IMR-90 (cell line): ENCODE results near the gene WIPF2. TPM values are rescaled to one million over a fixed set of nuclear protein-coding genes. Genes with fewer than 3 reads are reported as not detected.

Source experiments
- ATAC-seq: fragments of 200-7000 bp; cut with Tn5 transposase; 2 replicates; pipeline ENCODE4 v1.9.1; 2020; ENCODE audit warnings: low read depth, mild to moderate bottlenecking, moderate library complexity
- BruUV-seq: library from RNA; stranded (reverse); fragments of 400-500 nt; replicated peaks from 2 replicates; lab custom pipeline; 2021; lab: Mats Ljungman, UMichigan
- CTCF ChIA-PET: fragments of 300-600 bp; formaldehyde crosslinking; extraction: SDS; loops from one replicate; lab custom pipeline; 2021; ENCODE audit warnings: antibody characterized with exemption; lab: Yijun Ruan, JAX
- POLR2A ChIA-PET: fragments of 300-600 bp; sonication (Branson Sonifier 250); formaldehyde crosslinking; loops from one replicate; lab custom pipeline; 2022; ENCODE audit warnings: antibody characterized with exemption; ENCODE audit not compliant: unreplicated experiment; lab: Charles Lee
- DNase-seq: peaks from one replicate; pipeline ENCODE4 v3.0.0; 2013
- H2AFZ ChIP-seq: replicated peaks from 2 replicates; pipeline ENCODE3; 2013; ENCODE audit warnings: low read length, mild to moderate bottlenecking; ENCODE audit not compliant: poor library complexity
- H2AK5ac ChIP-seq: 2 replicates; pipeline ENCODE4 v1.6.1; 2013; ENCODE audit warnings: low read depth, low read length, inconsistent platforms
- H2AK9ac ChIP-seq: replicated peaks from 2 replicates; pipeline ENCODE3; 2013; ENCODE audit warnings: mild to moderate bottlenecking, low read depth, low read length, moderate library complexity; ENCODE audit not compliant: poor library complexity
- H2BK120ac ChIP-seq: 2 replicates; pipeline ENCODE4 v1.6.1; 2013; ENCODE audit warnings: low read depth, low read length, inconsistent platforms
- H2BK15ac ChIP-seq: 3 replicates; pipeline ENCODE4 v1.6.1; 2013; ENCODE audit warnings: low read depth, low read length, inconsistent platforms
- H2BK20ac ChIP-seq: 2 replicates; pipeline ENCODE4 v1.6.1; 2013; ENCODE audit warnings: low read depth, mild to moderate bottlenecking, inconsistent platforms, low read length, moderate library complexity
- H2BK5ac ChIP-seq: 2 replicates; pipeline ENCODE4 v1.6.1; 2013; ENCODE audit warnings: mild to moderate bottlenecking, low read depth, low read length, inconsistent platforms; ENCODE audit not compliant: poor library complexity, severe bottlenecking
- H3K14ac ChIP-seq: replicated peaks from 2 replicates; pipeline ENCODE4 v1.6.1; 2013; ENCODE audit warnings: low read depth, low read length, inconsistent platforms
- H3K18ac ChIP-seq: 2 replicates; pipeline ENCODE4 v1.6.1; 2013; ENCODE audit warnings: low read depth, low read length, control low read depth
- H3K23ac ChIP-seq: 2 replicates; pipeline ENCODE4 v1.6.1; 2013; ENCODE audit warnings: low read depth, low read length, inconsistent platforms
- H3K27ac ChIP-seq: 2 replicates; pipeline ENCODE4 v1.5.1; 2013; ENCODE audit warnings: mild to moderate bottlenecking, control low read depth, low read length; ENCODE audit not compliant: insufficient read depth
- H3K27me3 ChIP-seq: 2 replicates; pipeline ENCODE4 v1.6.1; 2013; ENCODE audit warnings: low read length; ENCODE audit not compliant: control insufficient read depth, insufficient read depth
- H3K36me3 ChIP-seq: 2 replicates; pipeline ENCODE4 v1.6.1; 2013; ENCODE audit warnings: low read length, mixed read lengths; ENCODE audit not compliant: control insufficient read depth, insufficient read depth
- H3K4ac ChIP-seq: 2 replicates; pipeline ENCODE4 v1.6.1; 2013; ENCODE audit warnings: low read depth, low read length, inconsistent platforms
- H3K4me1 ChIP-seq: 2 replicates; pipeline ENCODE4 v1.6.1; 2013; ENCODE audit warnings: low read length, mixed read lengths; ENCODE audit not compliant: control insufficient read depth, insufficient read depth
- H3K4me2 ChIP-seq: 2 replicates; pipeline ENCODE4 v1.6.1; 2013; ENCODE audit warnings: low read depth, mild to moderate bottlenecking, control low read depth, low read length, moderate library complexity
- H3K4me3 ChIP-seq: 2 replicates; pipeline ENCODE4 v1.5.1; 2013; ENCODE audit warnings: low read depth, mild to moderate bottlenecking, control low read depth, low read length, moderate library complexity; ENCODE audit not compliant: insufficient read depth
- H3K56ac ChIP-seq: 2 replicates; pipeline ENCODE4 v1.6.1; 2013; ENCODE audit warnings: low read length, inconsistent platforms; ENCODE audit not compliant: insufficient read depth; ENCODE audit errors: extremely low read depth
- H3K79me1 ChIP-seq, 2 experiments: 2 replicates each; pipeline ENCODE4 v1.6.1; 2013; ENCODE audit warnings: low read length in 2 of 2, inconsistent platforms in 1 of 2, low read depth in 1 of 2
- H3K9ac ChIP-seq: 2 replicates; pipeline ENCODE4 v1.6.1; 2013; ENCODE audit warnings: low read depth, low read length, control low read depth
- H3K9me1 ChIP-seq: 2 replicates; pipeline ENCODE4 v1.6.1; 2013; ENCODE audit warnings: low read length, inconsistent platforms; ENCODE audit not compliant: insufficient read depth
- H3K9me3 ChIP-seq: 2 replicates; pipeline ENCODE4 v1.6.1; 2013; ENCODE audit warnings: low read length; ENCODE audit not compliant: control insufficient read depth, insufficient read depth
- H4K20me1 ChIP-seq: 2 replicates; pipeline ENCODE4 v1.6.1; 2013; ENCODE audit warnings: low read length, inconsistent platforms; ENCODE audit not compliant: insufficient read depth
- H4K5ac ChIP-seq: 2 replicates; pipeline ENCODE4 v1.6.1; 2013; ENCODE audit warnings: mild to moderate bottlenecking, low read depth, low read length, control low read depth
- H4K8ac ChIP-seq, 2 experiments: 2 replicates each; pipeline ENCODE4 v1.6.1; 2013; ENCODE audit warnings: low read depth in 2 of 2, low read length in 2 of 2, control low read depth in 1 of 2, inconsistent platforms in 1 of 2
- H4K91ac ChIP-seq: 2 replicates; pipeline ENCODE4 v1.6.1; 2013; ENCODE audit warnings: low read depth, low read length, inconsistent platforms; ENCODE audit not compliant: insufficient read depth
- BHLHE40 ChIP-seq: fragments of 150-350 bp; IDR thresholded peaks from 2 replicates; pipeline ENCODE4 v1.6.1; 2016; ENCODE audit warnings: mild to moderate bottlenecking, low read depth, low read length
- CEBPB ChIP-seq: IDR thresholded peaks from 2 replicates; pipeline ENCODE4 v1.6.1; 2012; ENCODE audit warnings: low read depth, low read length, improper control_type of control experiment
- CHD1 ChIP-seq: IDR thresholded peaks from 2 replicates; pipeline ENCODE4 v1.6.1; 2012; ENCODE audit warnings: low read depth, low read length, improper control_type of control experiment
- CTCF ChIP-seq: conservative IDR thresholded peaks from 2 replicates; pipeline ENCODE4 v1.5.1; 2012; ENCODE audit warnings: mild to moderate bottlenecking, low read depth, low read length, improper control_type of control experiment
- FOS ChIP-seq: fragments of 150-350 bp; IDR thresholded peaks from 2 replicates; pipeline ENCODE4 v1.6.1; 2016; ENCODE audit warnings: low read depth, low read length
- MAFK ChIP-seq: IDR thresholded peaks from 2 replicates; pipeline ENCODE4 v1.6.1; 2012; ENCODE audit warnings: low read depth, low read length, improper control_type of control experiment
- MAZ ChIP-seq: IDR thresholded peaks from 2 replicates; pipeline ENCODE4 v1.6.1; 2012; ENCODE audit warnings: low read depth, mild to moderate bottlenecking, low read length, improper control_type of control experiment, moderate library complexity, borderline replicate concordance
- MXI1 ChIP-seq: IDR thresholded peaks from 2 replicates; pipeline ENCODE4 v1.6.1; 2012; ENCODE audit warnings: low read depth, mild to moderate bottlenecking, low read length, moderate library complexity, borderline replicate concordance
- NFE2L2 ChIP-seq: fragments of 150-350 bp; IDR thresholded peaks from 2 replicates; pipeline ENCODE4 v1.6.1; 2016; ENCODE audit warnings: low read depth, mild to moderate bottlenecking, low read length
- POLR2A ChIP-seq: IDR thresholded peaks from 2 replicates; pipeline ENCODE4 v1.6.1; 2012; ENCODE audit warnings: mild to moderate bottlenecking, low read depth, low read length
- RAD21 ChIP-seq: IDR thresholded peaks from 2 replicates; pipeline ENCODE4 v1.6.1; 2012; ENCODE audit warnings: low read length, improper control_type of control experiment
- RCOR1 ChIP-seq: IDR thresholded peaks from 2 replicates; pipeline ENCODE4 v1.6.1; 2012; ENCODE audit warnings: mild to moderate bottlenecking, low read length, improper control_type of control experiment; ENCODE audit not compliant: insufficient replicate concordance
- RFX5 ChIP-seq: IDR thresholded peaks from 2 replicates; pipeline ENCODE4 v1.8.0; 2012; ENCODE audit warnings: low read depth, mild to moderate bottlenecking, low read length, moderate library complexity
- SMC3 ChIP-seq: fragments of 150-350 bp; IDR thresholded peaks from 2 replicates; pipeline ENCODE4 v1.6.1; 2016; ENCODE audit warnings: low read depth, mild to moderate bottlenecking, antibody characterized with exemption, low read length, moderate library complexity
- USF2 ChIP-seq: fragments of 150-350 bp; IDR thresholded peaks from 2 replicates; pipeline ENCODE4 v1.6.1; 2017; ENCODE audit warnings: mild to moderate bottlenecking, antibody characterized with exemption, low read length, low read depth
- WGBS, 2 experiments: methylation state at CpG; one replicate each; pipeline versions ENCODE4 v1.1.5 to v1.1.7; 2013; ENCODE audit warnings: missing lambda C conversion rate in 2 of 2; ENCODE audit not compliant: insufficient read length in 1 of 2; ENCODE audit errors: extremely low coverage in 2 of 2; 5-methylcytosine and 5-hydroxymethylcytosine counted together
- dilution Hi-C: fragments of 300-500 bp; cut with HindIII; formaldehyde crosslinking; loops from one replicate; pipeline ENCODE4 v1.14.3; 2018; ENCODE audit warnings: low sequenced_read_pairs; ENCODE audit not compliant: unreplicated experiment
- in situ Hi-C: fragments of 300-500 bp; cut with MboI; formaldehyde crosslinking; loops from 3 replicates; pipeline ENCODE4 v1.14.3; 2019; ENCODE audit warnings: low sequenced_read_pairs, inconsistent platforms, mixed read lengths
- intact Hi-C: fragments of 100-400 bp; cut with micrococcal nuclease; formaldehyde crosslinking; loops from 2 replicates; pipeline ENCODE4 v1.10.0; 2022
- polyA plus RNA-seq, 3 experiments: library from polyadenylated mRNA; depleted of rRNA; stranded (reverse); fragments of >200 nt; gene quantifications; 2 replicates each; pipeline ENCODE4 v1.2.3, GENCODE V29; 2012; ENCODE audit warnings: low replicate concordance in 1 of 3
- total RNA-seq: library from RNA; depleted of rRNA; stranded (reverse); fragments of >200 nt; gene quantifications from 2 replicates; pipeline ENCODE4 v1.2.3, GENCODE V29; 2012

Gene WIPF2
- total and polyA plus RNA-seq, 2 of the 4 experiments (the other 2 are of a cell fraction): 2.0 to 8.9 TPM

- H4K8ac ChIP-seq: peak overlapping the region; percentile 10 to 68; a peak in 3 of 4 replicates
- H3K9me3 ChIP-seq: no peaks in the 10 kb centered on the region
- peaks cover 12% of the 10 kb centered on the region for H3K9me1 ChIP-seq
- ATAC-seq (peak; percentile 58), DNase-seq (peak; percentile 40)
- H3K27me3 ChIP-seq: no peaks in the 10 kb centered on the region
- dilution Hi-C loops: no loop called here
- ChIA-PET CTCF (interaction anchor here (1.0 to 1.3 kb wide), 3 partner anchors 11 to 65 kb away, joined by 3 to 4 read pairs (median 4); no protein-coding TSS in a partner anchor), POLR2A (interaction anchor here (0.6 to 0.7 kb wide), 2 partner anchors 115 to 1469 kb away, joined by 4 read pairs; no protein-coding TSS in a partner anchor)
- peak overlapping the region; percentile 87 for H2AK9ac ChIP-seq
- H3K9ac ChIP-seq: peak overlapping the region; percentile 80
- peak overlapping the region; percentile 79 for H3K56ac ChIP-seq
- H2BK5ac ChIP-seq: peak overlapping the region; percentile 84
- H2AK5ac ChIP-seq: peak overlapping the region; percentile 55
- peak overlapping the region; percentile 85 for H2AFZ ChIP-seq
- BruUV-seq: no TSS peak
- in situ Hi-C loops: loop anchor here (10.0 kb wide), 1 partner anchor 135 kb away; no protein-coding TSS in a partner anchor
- peak overlapping the region; percentile 98 for H3K14ac ChIP-seq
- peak overlapping the region; percentile 91 for H3K27ac ChIP-seq
- H3K23ac ChIP-seq: peak overlapping the region; percentile 99
- H4K91ac ChIP-seq: peak overlapping the region; percentile 43
- H3K4me2 ChIP-seq: peak overlapping the region; percentile 72
- peaks cover 0 to 42% of the 10 kb centered on the region in 2 experiments; a peak in 2 of 4 replicates for H3K79me1 ChIP-seq
- H3K36me3 ChIP-seq: no peaks in the 10 kb centered on the region
- 0 out of 2 replicates have a peak overlapping the region, but pooled peaks have one; percentile 20 for H2BK20ac ChIP-seq
- intact Hi-C loops: no loop called here
- H4K20me1 ChIP-seq: peaks cover 3% of the 10 kb centered on the region; the same call in 1 of the 2 replicates
- peak overlapping the region; percentile 73 for H2BK120ac ChIP-seq
- H3K4me1 ChIP-seq: peaks cover 7% of the 10 kb centered on the region
- peak overlapping the region; percentile 22 for H3K18ac ChIP-seq
- 0 to 100% methylated on average over 2 to 11 of the region's 24 CpGs for WGBS, 2 experiments
- no peak overlapping the region for H2BK15ac ChIP-seq
- peak overlapping the region; percentile 70 for H3K4me3 ChIP-seq
- peak overlapping the region; percentile 90 for H3K4ac ChIP-seq
- peak overlapping the region; percentile 15 for H4K5ac ChIP-seq
- TF ChIP-seq RCOR1: no peak
- no peak for TF ChIP-seq RAD21
- TF ChIP-seq USF2: no peak
- TF ChIP-seq CEBPB: no peak
- no peak for TF ChIP-seq NFE2L2
- TF ChIP-seq RFX5: no peak
- TF ChIP-seq BHLHE40: no peak
- no peak for TF ChIP-seq CTCF
- no peak for TF ChIP-seq FOS
- no peak for TF ChIP-seq CHD1
- no peak for TF ChIP-seq MAZ
- no peak for TF ChIP-seq MAFK
- no peak for TF ChIP-seq POLR2A
- no peak for TF ChIP-seq MXI1
- TF ChIP-seq SMC3: no peak
These were observed 662 bp downstream of the WIPF2 start for GRCh38 chr17:40219594-40220338.
